H9 (cell line): ENCODE results near the gene NFIX. TPM values are rescaled to one million over a fixed set of nuclear protein-coding genes. Genes with fewer than 3 reads are reported as not detected.

Experiments used
- DNase-seq: peaks from one replicate; pipeline ENCODE4 v3.0.0-alpha.2; 2017
- H2AFZ ChIP-seq: one replicate; pipeline ENCODE4 v1.6.1; 2013; ENCODE audit warnings: mild to moderate bottlenecking, low read length, control low read depth, moderate library complexity
- H2AK5ac ChIP-seq: 2 replicates; pipeline ENCODE4 v1.6.1; 2013; ENCODE audit warnings: low read length, control low read depth, mixed read lengths; ENCODE audit not compliant: insufficient read length
- H2BK120ac ChIP-seq: one replicate; pipeline ENCODE4 v1.6.1; 2013; ENCODE audit warnings: low read depth, mild to moderate bottlenecking, low read length, control low read depth, inconsistent platforms; ENCODE audit not compliant: poor library complexity, severe bottlenecking
- H2BK12ac ChIP-seq: 2 replicates; pipeline ENCODE4 v1.6.1; 2013; ENCODE audit warnings: low read length, control low read depth, mixed read lengths, low read depth; ENCODE audit not compliant: insufficient read length
- H2BK15ac ChIP-seq: 2 replicates; pipeline ENCODE4 v1.6.1; 2013; ENCODE audit warnings: low read depth, low read length, control low read depth
- H2BK20ac ChIP-seq: one replicate; pipeline ENCODE4 v1.6.1; 2013; ENCODE audit warnings: low read depth, mild to moderate bottlenecking, low read length, control low read depth, inconsistent platforms; ENCODE audit not compliant: poor library complexity, severe bottlenecking
- H2BK5ac ChIP-seq: 2 replicates; pipeline ENCODE4 v1.6.1; 2013; ENCODE audit warnings: low read length, control low read depth, mixed read lengths; ENCODE audit not compliant: insufficient read length
- H3K14ac ChIP-seq: 2 replicates; pipeline ENCODE4 v1.6.1; 2013; ENCODE audit warnings: low read length, control low read depth; ENCODE audit not compliant: insufficient read depth
- H3K18ac ChIP-seq: 2 replicates; pipeline ENCODE4 v1.6.1; 2013; ENCODE audit warnings: low read depth, mild to moderate bottlenecking, mixed read lengths, low read length, control low read depth; ENCODE audit not compliant: insufficient read length
- H3K23ac ChIP-seq: 2 replicates; pipeline ENCODE4 v1.6.1; 2013; ENCODE audit warnings: low read length, control low read depth, mixed read lengths, low read depth; ENCODE audit not compliant: insufficient read length
- H3K23me2 ChIP-seq: 2 replicates; pipeline ENCODE4 v1.6.1; 2013; ENCODE audit warnings: low read depth, mild to moderate bottlenecking, mixed read lengths, low read length, control low read depth; ENCODE audit not compliant: insufficient read length, poor library complexity, severe bottlenecking
- H3K27ac ChIP-seq: 2 replicates; pipeline ENCODE4 v1.5.1; 2013; ENCODE audit warnings: low read length, control low read depth, mixed read lengths, low read depth; ENCODE audit not compliant: insufficient read length
- H3K27me3 ChIP-seq: 2 replicates; pipeline ENCODE4 v1.6.1; 2013; ENCODE audit warnings: low read length, control low read depth, inconsistent platforms; ENCODE audit not compliant: insufficient read depth
- H3K4ac ChIP-seq: 2 replicates; pipeline ENCODE4 v1.6.1; 2013; ENCODE audit warnings: low read depth, mild to moderate bottlenecking, control low read depth, inconsistent platforms, low read length, moderate library complexity
- H3K4me1 ChIP-seq: 2 replicates; pipeline ENCODE4 v1.6.1; 2013; ENCODE audit warnings: low read length, control low read depth, inconsistent platforms; ENCODE audit not compliant: insufficient read depth
- H3K4me2 ChIP-seq: 2 replicates; pipeline ENCODE4 v1.6.1; 2013; ENCODE audit warnings: low read length, control low read depth, mixed read lengths; ENCODE audit not compliant: insufficient read length, insufficient read depth
- H3K56ac ChIP-seq: 2 replicates; pipeline ENCODE4 v1.6.1; 2013; ENCODE audit warnings: low read depth, mild to moderate bottlenecking, mixed read lengths, low read length, control low read depth; ENCODE audit not compliant: insufficient read length
- H3K79me1 ChIP-seq: 2 replicates; pipeline ENCODE4 v1.6.1; 2013; ENCODE audit warnings: low read depth, mild to moderate bottlenecking, moderate library complexity, low read length, control low read depth, inconsistent platforms; ENCODE audit not compliant: insufficient read depth, poor library complexity, severe bottlenecking
- H3K79me2 ChIP-seq: 2 replicates; pipeline ENCODE4 v1.6.1; 2013; ENCODE audit warnings: low read length, control low read depth, inconsistent platforms; ENCODE audit not compliant: insufficient read depth
- H3K9ac ChIP-seq: 2 replicates; pipeline ENCODE4 v1.6.1; 2013; ENCODE audit warnings: low read length, control low read depth, mixed read lengths; ENCODE audit not compliant: insufficient read length; ENCODE audit errors: extremely low read depth
- H3K9me3 ChIP-seq: one replicate; pipeline ENCODE4 v1.6.1; 2013; ENCODE audit warnings: low read depth, low read length, inconsistent platforms; ENCODE audit not compliant: control insufficient read depth
- H3T11ph ChIP-seq: one replicate; pipeline ENCODE4 v1.6.1; 2013; ENCODE audit warnings: mild to moderate bottlenecking, low read length, control low read depth, inconsistent platforms
- H4K20me1 ChIP-seq: one replicate; pipeline ENCODE4 v1.6.1; 2013; ENCODE audit not compliant: control insufficient read depth, insufficient read length, insufficient read depth
- H4K5ac ChIP-seq: 2 replicates; pipeline ENCODE4 v1.6.1; 2013; ENCODE audit warnings: low read depth, mild to moderate bottlenecking, mixed read lengths, low read length, control low read depth; ENCODE audit not compliant: insufficient read length
- H4K8ac ChIP-seq: replicated peaks from 2 replicates; pipeline ENCODE4 v1.6.1; 2013; ENCODE audit warnings: low read length, control low read depth, mixed read lengths, low read depth; ENCODE audit not compliant: insufficient read length
- H4K91ac ChIP-seq: 2 replicates; pipeline ENCODE4 v1.6.1; 2013; ENCODE audit warnings: low read depth, mild to moderate bottlenecking, moderate library complexity, mixed read lengths, low read length, control low read depth; ENCODE audit not compliant: insufficient read length
- H3K27ac Mint-ChIP-seq, 3 experiments: 2 replicates in 2 of 3; 3 replicates in 1 of 3; pipeline ENCODE4 v1.8.0; 2020 to 2021; ENCODE audit warnings: mixed read lengths in 3 of 3, mild to moderate bottlenecking in 1 of 3, moderate library complexity in 1 of 3
- H3K27me3 Mint-ChIP-seq: 2 replicates; pipeline ENCODE4 v1.8.0; 2021; ENCODE audit warnings: low read depth, mild to moderate bottlenecking, moderate library complexity, mixed read lengths
- H3K36me3 Mint-ChIP-seq, 3 experiments: 2 replicates in 2 of 3; 3 replicates in 1 of 3; pipeline ENCODE4 v1.8.0; 2020 to 2021; ENCODE audit warnings: low read depth in 3 of 3, mixed read lengths in 3 of 3; ENCODE audit not compliant: insufficient read depth in 1 of 3
- H3K4me1 Mint-ChIP-seq, 2 experiments: 2 replicates each; pipeline ENCODE4 v1.8.0; 2020; ENCODE audit warnings: mixed read lengths in 2 of 2
- H3K4me3 Mint-ChIP-seq, 2 experiments: 2 replicates in 1 of 2; 3 replicates in 1 of 2; pipeline ENCODE4 v1.8.0; 2020 to 2021; ENCODE audit warnings: mild to moderate bottlenecking in 2 of 2, mixed read lengths in 2 of 2, moderate library complexity in 1 of 2
- H3K9me3 Mint-ChIP-seq, 2 experiments: 2 replicates in 1 of 2; 3 replicates in 1 of 2; pipeline ENCODE4 v1.8.0; 2020; ENCODE audit warnings: mild to moderate bottlenecking in 2 of 2, mixed read lengths in 2 of 2, moderate library complexity in 1 of 2
- WGBS: extraction: QIAGEN DNeasy Blood & Tissue Kit; methylation state at CpG from one replicate; pipeline ENCODE4 v1.1.7; 2013; ENCODE audit warnings: missing lambda C conversion rate, low lambda C conversion rate, mixed read lengths; ENCODE audit not compliant: insufficient read length; ENCODE audit errors: extremely low coverage; 5-methylcytosine and 5-hydroxymethylcytosine counted together
- total RNA-seq: library from RNA; stranded (reverse); gene quantifications from 2 replicates; pipeline ENCODE4 v1.2.1, GENCODE V29; 2021
- TF ChIP-seq, protein P1 (sequence below): fragments of 200-600 bp; sonication (generic); conservative IDR thresholded peaks from 3 replicates; pipeline ENCODE4 v1.8.0; 2021; ENCODE audit warnings: antibody characterized with exemption, mild to moderate bottlenecking

Gene NFIX
- total RNA-seq, 1 experiment from 2014 or later: 0.31 TPM

DNA sequence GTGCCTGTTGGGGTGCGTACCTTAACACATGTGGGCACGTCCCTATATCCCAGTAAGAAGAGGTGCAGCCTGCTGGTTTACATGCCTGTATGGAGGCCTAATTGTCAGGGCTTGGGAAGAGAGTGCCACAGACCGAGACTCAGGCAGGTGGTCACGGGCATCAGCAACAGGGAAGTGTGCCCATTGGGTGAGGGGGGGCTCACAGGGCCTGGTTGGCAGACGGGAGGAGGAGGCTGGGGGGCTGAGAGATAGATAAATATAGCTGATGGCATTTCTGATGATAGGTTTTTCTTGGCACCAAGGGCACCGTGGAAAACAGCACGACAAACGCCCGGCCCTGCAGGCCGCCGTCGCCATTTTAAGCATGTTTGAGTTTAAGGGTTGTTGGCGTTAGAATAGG lies 37.6 kb downstream of the NFIX start:
- no peak overlapping the region for H3K27ac Mint-ChIP-seq
- H3K9me3 ChIP-seq: no peaks in the 10 kb centered on the region
- no peak overlapping the region for H3K14ac ChIP-seq
- H4K20me1 ChIP-seq: peaks cover 2% of the 10 kb centered on the region
- no peak overlapping the region for H3K4me3 Mint-ChIP-seq
- TF ChIP-seq, protein P1, sequence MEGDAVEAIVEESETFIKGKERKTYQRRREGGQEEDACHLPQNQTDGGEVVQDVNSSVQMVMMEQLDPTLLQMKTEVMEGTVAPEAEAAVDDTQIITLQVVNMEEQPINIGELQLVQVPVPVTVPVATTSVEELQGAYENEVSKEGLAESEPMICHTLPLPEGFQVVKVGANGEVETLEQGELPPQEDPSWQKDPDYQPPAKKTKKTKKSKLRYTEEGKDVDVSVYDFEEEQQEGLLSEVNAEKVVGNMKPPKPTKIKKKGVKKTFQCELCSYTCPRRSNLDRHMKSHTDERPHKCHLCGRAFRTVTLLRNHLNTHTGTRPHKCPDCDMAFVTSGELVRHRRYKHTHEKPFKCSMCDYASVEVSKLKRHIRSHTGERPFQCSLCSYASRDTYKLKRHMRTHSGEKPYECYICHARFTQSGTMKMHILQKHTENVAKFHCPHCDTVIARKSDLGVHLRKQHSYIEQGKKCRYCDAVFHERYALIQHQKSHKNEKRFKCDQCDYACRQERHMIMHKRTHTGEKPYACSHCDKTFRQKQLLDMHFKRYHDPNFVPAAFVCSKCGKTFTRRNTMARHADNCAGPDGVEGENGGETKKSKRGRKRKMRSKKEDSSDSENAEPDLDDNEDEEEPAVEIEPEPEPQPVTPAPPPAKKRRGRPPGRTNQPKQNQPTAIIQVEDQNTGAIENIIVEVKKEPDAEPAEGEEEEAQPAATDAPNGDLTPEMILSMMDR: no peak
- no peaks in the 10 kb centered on the region for H3K79me2 ChIP-seq
- H3K9ac ChIP-seq: no peak overlapping the region
- H3K4me1 ChIP-seq: no peaks in the 10 kb centered on the region
- H3K4me1 Mint-ChIP-seq: peaks cover 2 to 7% of the 10 kb centered on the region in 2 experiments
- H2AFZ ChIP-seq: no peak overlapping the region
- H2BK15ac ChIP-seq: no peak overlapping the region
- H2BK12ac ChIP-seq: no peak overlapping the region
- no peak for DNase-seq
- H3K36me3 Mint-ChIP-seq: no peaks in the 10 kb centered on the region
- H3K27ac ChIP-seq: no peak overlapping the region
- H2BK20ac ChIP-seq: no peak overlapping the region
- H3K27me3 Mint-ChIP-seq: peaks cover 96% of the 10 kb centered on the region
- no peak overlapping the region for H3K4me2 ChIP-seq
- H2AK5ac ChIP-seq: no peak overlapping the region
- H3K27me3 ChIP-seq: peaks cover 14% of the 10 kb centered on the region; the same call in 1 of the 2 replicates
- H3K18ac ChIP-seq: no peak overlapping the region
- no peaks in the 10 kb centered on the region for H3K23me2 ChIP-seq
- H3K79me1 ChIP-seq: no peaks in the 10 kb centered on the region
- H4K8ac ChIP-seq: no peak overlapping the region
- H2BK120ac ChIP-seq: no peak overlapping the region
- H3K23ac ChIP-seq: no peak overlapping the region
- H3T11ph ChIP-seq: no peak overlapping the region
- no peaks in the 10 kb centered on the region for H3K9me3 Mint-ChIP-seq
- no peak overlapping the region for H2BK5ac ChIP-seq
- H4K5ac ChIP-seq: no peak overlapping the region
- H4K91ac ChIP-seq: no peak overlapping the region
- no CpG with 5 or more reads among the region's 13 CpGs for WGBS
- H3K56ac ChIP-seq: no peak overlapping the region
- H3K4ac ChIP-seq: no peak overlapping the region
